Liver (tissue), 9 donors: ENCODE data around the gene MAST2. TPM values are rescaled to one million over a fixed set of nuclear protein-coding genes. Genes with fewer than 3 reads are reported as not detected.

Experiments used
- DNase-seq: peaks from one replicate; pipeline ENCODE4 v3.0.0-alpha.2; 2017; ENCODE audit warnings: low spot score
- H3K27ac ChIP-seq, 2 donors: one replicate each; pipeline ENCODE4 v1.7.0; 2013; ENCODE audit warnings: inconsistent platforms in 2 of 2, low read length in 2 of 2, control low read depth in 1 of 2, low read depth in 1 of 2, mild to moderate bottlenecking in 1 of 2
- H3K27me3 ChIP-seq, 4 donors: one replicate each; pipeline versions ENCODE4 v1.6.1 to v1.7.0; 2013; ENCODE audit warnings: low read length in 3 of 4, inconsistent platforms in 1 of 4, mild to moderate bottlenecking in 1 of 4, moderate library complexity in 1 of 4; ENCODE audit not compliant: control insufficient read depth in 4 of 4, insufficient read depth in 4 of 4
- H3K36me3 ChIP-seq, 4 donors: one replicate each; pipeline versions ENCODE4 v1.6.1 to v1.7.0; 2013; ENCODE audit warnings: low read length in 3 of 4, mild to moderate bottlenecking in 3 of 4, low read depth in 1 of 4, moderate library complexity in 1 of 4; ENCODE audit not compliant: control insufficient read depth in 4 of 4, insufficient read depth in 3 of 4
- H3K4me1 ChIP-seq, 4 donors: one replicate each; pipeline versions ENCODE4 v1.6.1 to v1.7.0; 2013; ENCODE audit warnings: low read length in 3 of 4, mild to moderate bottlenecking in 3 of 4, moderate library complexity in 1 of 4; ENCODE audit not compliant: control insufficient read depth in 4 of 4, insufficient read depth in 4 of 4
- H3K4me3 ChIP-seq, 3 donors: one replicate each; pipeline versions ENCODE4 v1.6.1 to v1.7.0; 2013; ENCODE audit warnings: low read length in 3 of 3, control low read depth in 1 of 3, low read depth in 1 of 3, mild to moderate bottlenecking in 1 of 3
- H3K9ac ChIP-seq, 2 donors: one replicate each; pipeline ENCODE4 v1.7.0; 2013; ENCODE audit warnings: low read length in 2 of 2, mild to moderate bottlenecking in 2 of 2, moderate library complexity in 2 of 2, control low read depth in 1 of 2, low read depth in 1 of 2
- H3K9me3 ChIP-seq, 4 donors: one replicate each; pipeline versions ENCODE4 v1.6.1 to v1.7.0; 2013; ENCODE audit warnings: low read length in 3 of 4; ENCODE audit not compliant: control insufficient read depth in 4 of 4
- EGR1 ChIP-seq, 2 donors: IDR thresholded peaks; 2 replicates each; pipeline ENCODE4 v1.6.1; 2016 to 2018; ENCODE audit warnings: antibody characterized with exemption in 2 of 2, low read depth in 2 of 2
- FOXA1 ChIP-seq: IDR thresholded peaks from 2 replicates; pipeline ENCODE4 v1.6.1; 2016; ENCODE audit warnings: antibody characterized with exemption
- GABPA ChIP-seq, 2 donors: IDR thresholded peaks in 1 of 2; conservative IDR thresholded peaks in 1 of 2; 2 replicates each; pipeline ENCODE4 v1.6.1; 2016; ENCODE audit warnings: antibody characterized with exemption in 2 of 2, mild to moderate bottlenecking in 1 of 2, moderate library complexity in 1 of 2
- HNF4G ChIP-seq: IDR thresholded peaks from 2 replicates; pipeline ENCODE4 v1.6.1; 2016; ENCODE audit warnings: antibody characterized with exemption
- JUND ChIP-seq, 2 donors: IDR thresholded peaks; 2 replicates each; pipeline ENCODE4 v1.6.1; 2016; ENCODE audit warnings: antibody characterized with exemption in 2 of 2
- RAD21 ChIP-seq, 2 donors: IDR thresholded peaks; 2 replicates each; pipeline ENCODE4 v1.6.1; 2016; ENCODE audit warnings: antibody characterized with exemption in 2 of 2, mild to moderate bottlenecking in 2 of 2
- RXRA ChIP-seq, 2 donors: IDR thresholded peaks; 2 replicates each; pipeline ENCODE4 v1.6.1; 2017 to 2018; ENCODE audit warnings: antibody characterized with exemption in 2 of 2, mild to moderate bottlenecking in 1 of 2
- SP1 ChIP-seq: IDR thresholded peaks from 2 replicates; pipeline ENCODE4 v1.6.1; 2018; ENCODE audit warnings: antibody characterized with exemption, mild to moderate bottlenecking
- TAF1 ChIP-seq: conservative IDR thresholded peaks from 2 replicates; pipeline ENCODE4 v1.6.1; 2016; ENCODE audit warnings: antibody characterized with exemption, mild to moderate bottlenecking
- YY1 ChIP-seq: IDR thresholded peaks from 2 replicates; pipeline ENCODE4 v1.6.1; 2016; ENCODE audit warnings: antibody characterized with exemption, mild to moderate bottlenecking
- WGBS: extraction: QIAGEN DNeasy Blood & Tissue Kit; methylation state at CpG from one replicate; pipeline ENCODE4 v1.1.7; 2013; 5-methylcytosine and 5-hydroxymethylcytosine counted together
- polyA plus RNA-seq, 2 donors: library from polyadenylated mRNA; stranded (reverse) in 1 of 2; unstranded in 1 of 2; fragments of 200-250 nt in 1 of 2; fragments of >200 nt in 1 of 2; fragmentation: Nextera tagmentation in 1 of 2; extraction: Ambion mirVana in 1 of 2; gene quantifications; one replicate each; pipeline versions ENCODE4 v1.2.1 to v1.2.3, GENCODE V29; 2013 to 2015
- total RNA-seq, 2 donors: library from RNA; depleted of rRNA; stranded (reverse); fragments of >200 nt; gene quantifications; one replicate each; pipeline ENCODE4 v1.2.3, GENCODE V29; 2014
- TF ChIP-seq, protein P1 (sequence below): IDR thresholded peaks from 2 replicates; pipeline ENCODE4 v1.6.1; 2016; ENCODE audit warnings: antibody characterized with exemption
- TF ChIP-seq, protein P2 (sequence below): IDR thresholded peaks from 2 replicates; pipeline ENCODE4 v1.6.1; 2016; ENCODE audit warnings: antibody characterized with exemption, mild to moderate bottlenecking
- TF ChIP-seq, protein P3 (sequence below): IDR thresholded peaks from 2 replicates; pipeline ENCODE4 v1.6.1; 2016; ENCODE audit warnings: antibody characterized with exemption
- TF ChIP-seq, protein P4 (sequence below): IDR thresholded peaks from 2 replicates; pipeline ENCODE4 v1.6.1; 2016; ENCODE audit warnings: antibody characterized with exemption
- TF ChIP-seq, protein P5 (sequence below): fragments of 150-350 bp; IDR thresholded peaks from 2 replicates; pipeline ENCODE4 v1.5.1; 2017; ENCODE audit warnings: improper control_type of control experiment, low read depth, low read length; ENCODE audit not compliant: missing input control
- donor health status: healthy.
- donor health status: healthy.
- donor health status: healthy.
- donor health status: healthy.
- donor health status: healthy.

MAST2 gene
- total and polyA plus RNA-seq, 4 donors, result 4.8 to 9.6 (median 5.7) TPM

DNA sequence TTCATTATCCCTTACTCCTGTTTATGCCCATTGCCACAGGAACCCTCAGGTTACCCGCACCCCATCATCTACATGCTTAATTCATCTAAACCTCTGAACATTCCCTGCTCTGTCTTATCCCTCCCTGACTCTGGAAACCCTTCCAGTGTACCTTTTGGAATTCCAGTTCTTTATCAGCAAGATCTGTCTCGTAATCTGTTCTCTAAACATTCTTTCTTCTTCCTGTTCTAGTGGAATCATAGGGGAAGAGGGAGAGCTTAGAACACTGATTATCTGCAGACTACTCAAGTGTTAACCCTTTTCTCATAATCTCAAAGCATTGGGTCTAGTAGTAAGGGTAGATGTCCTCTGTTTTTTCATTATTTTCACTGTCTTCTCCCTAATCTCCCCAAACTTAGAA is 169.2 kb downstream of the MAST2 start:
- Histone ChIP-seq H3K27me3 (no peaks in the 10 kb centered on the region), H3K9ac (no peak overlapping the region), H3K4me1 (peaks cover 0 to 2% (median 0%) of the 10 kb centered on the region in 4 donors), H3K9me3 (no peaks in the 10 kb centered on the region), H3K4me3 (no peak overlapping the region), H3K36me3 (peaks cover 0 to 4% (median 2%) of the 10 kb centered on the region in 4 donors), H3K27ac (no peak overlapping the region)
- TF ChIP-seq JUND (IDR thresholded peaks at IDR 0.05), result no peak
- no peak for TF ChIP-seq TAF1
- no peak for TF ChIP-seq YY1
- TF ChIP-seq, protein P1, sequence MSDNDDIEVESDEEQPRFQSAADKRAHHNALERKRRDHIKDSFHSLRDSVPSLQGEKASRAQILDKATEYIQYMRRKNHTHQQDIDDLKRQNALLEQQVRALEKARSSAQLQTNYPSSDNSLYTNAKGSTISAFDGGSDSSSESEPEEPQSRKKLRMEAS, result no peak
- no peak for TF ChIP-seq FOXA1
- TF ChIP-seq, protein P2, sequence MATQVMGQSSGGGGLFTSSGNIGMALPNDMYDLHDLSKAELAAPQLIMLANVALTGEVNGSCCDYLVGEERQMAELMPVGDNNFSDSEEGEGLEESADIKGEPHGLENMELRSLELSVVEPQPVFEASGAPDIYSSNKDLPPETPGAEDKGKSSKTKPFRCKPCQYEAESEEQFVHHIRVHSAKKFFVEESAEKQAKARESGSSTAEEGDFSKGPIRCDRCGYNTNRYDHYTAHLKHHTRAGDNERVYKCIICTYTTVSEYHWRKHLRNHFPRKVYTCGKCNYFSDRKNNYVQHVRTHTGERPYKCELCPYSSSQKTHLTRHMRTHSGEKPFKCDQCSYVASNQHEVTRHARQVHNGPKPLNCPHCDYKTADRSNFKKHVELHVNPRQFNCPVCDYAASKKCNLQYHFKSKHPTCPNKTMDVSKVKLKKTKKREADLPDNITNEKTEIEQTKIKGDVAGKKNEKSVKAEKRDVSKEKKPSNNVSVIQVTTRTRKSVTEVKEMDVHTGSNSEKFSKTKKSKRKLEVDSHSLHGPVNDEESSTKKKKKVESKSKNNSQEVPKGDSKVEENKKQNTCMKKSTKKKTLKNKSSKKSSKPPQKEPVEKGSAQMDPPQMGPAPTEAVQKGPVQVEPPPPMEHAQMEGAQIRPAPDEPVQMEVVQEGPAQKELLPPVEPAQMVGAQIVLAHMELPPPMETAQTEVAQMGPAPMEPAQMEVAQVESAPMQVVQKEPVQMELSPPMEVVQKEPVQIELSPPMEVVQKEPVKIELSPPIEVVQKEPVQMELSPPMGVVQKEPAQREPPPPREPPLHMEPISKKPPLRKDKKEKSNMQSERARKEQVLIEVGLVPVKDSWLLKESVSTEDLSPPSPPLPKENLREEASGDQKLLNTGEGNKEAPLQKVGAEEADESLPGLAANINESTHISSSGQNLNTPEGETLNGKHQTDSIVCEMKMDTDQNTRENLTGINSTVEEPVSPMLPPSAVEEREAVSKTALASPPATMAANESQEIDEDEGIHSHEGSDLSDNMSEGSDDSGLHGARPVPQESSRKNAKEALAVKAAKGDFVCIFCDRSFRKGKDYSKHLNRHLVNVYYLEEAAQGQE, result no peak
- TF ChIP-seq, protein P3, sequence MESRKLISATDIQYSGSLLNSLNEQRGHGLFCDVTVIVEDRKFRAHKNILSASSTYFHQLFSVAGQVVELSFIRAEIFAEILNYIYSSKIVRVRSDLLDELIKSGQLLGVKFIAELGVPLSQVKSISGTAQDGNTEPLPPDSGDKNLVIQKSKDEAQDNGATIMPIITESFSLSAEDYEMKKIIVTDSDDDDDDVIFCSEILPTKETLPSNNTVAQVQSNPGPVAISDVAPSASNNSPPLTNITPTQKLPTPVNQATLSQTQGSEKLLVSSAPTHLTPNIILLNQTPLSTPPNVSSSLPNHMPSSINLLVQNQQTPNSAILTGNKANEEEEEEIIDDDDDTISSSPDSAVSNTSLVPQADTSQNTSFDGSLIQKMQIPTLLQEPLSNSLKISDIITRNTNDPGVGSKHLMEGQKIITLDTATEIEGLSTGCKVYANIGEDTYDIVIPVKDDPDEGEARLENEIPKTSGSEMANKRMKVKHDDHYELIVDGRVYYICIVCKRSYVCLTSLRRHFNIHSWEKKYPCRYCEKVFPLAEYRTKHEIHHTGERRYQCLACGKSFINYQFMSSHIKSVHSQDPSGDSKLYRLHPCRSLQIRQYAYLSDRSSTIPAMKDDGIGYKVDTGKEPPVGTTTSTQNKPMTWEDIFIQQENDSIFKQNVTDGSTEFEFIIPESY, result no peak
- TF ChIP-seq, protein P4, sequence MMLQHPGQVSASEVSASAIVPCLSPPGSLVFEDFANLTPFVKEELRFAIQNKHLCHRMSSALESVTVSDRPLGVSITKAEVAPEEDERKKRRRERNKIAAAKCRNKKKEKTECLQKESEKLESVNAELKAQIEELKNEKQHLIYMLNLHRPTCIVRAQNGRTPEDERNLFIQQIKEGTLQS, result no peak
- WGBS, result 91% methylated on average over 2 of the region's 2 CpGs
- DNase-seq, result no peak

DNA sequence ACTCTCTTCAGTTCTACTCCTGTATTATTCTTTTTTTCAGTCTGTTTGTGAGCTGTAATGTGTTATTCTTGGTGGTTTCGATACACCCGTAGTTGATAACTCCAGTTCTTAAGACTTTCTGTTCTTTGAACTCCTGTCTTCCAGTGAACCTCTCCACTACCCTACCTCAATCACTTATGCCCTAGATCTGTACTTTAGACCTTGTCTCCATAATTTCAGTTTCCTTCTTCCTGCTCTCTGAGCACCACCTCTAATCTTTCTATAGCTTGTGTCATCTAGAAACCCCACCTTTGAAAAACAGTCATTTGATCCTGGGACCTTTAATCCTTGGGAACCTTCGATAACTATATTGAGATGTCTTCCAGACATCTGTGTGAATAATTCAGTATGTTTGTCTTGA is 169.7 kb downstream of the MAST2 start:
- no peak overlapping the region for H3K27ac ChIP-seq
- H3K9me3 ChIP-seq, result no peaks in the 10 kb centered on the region
- peaks cover 0 to 2% (median 0%) of the 10 kb centered on the region in 4 donors for H3K4me1 ChIP-seq
- no peak for DNase-seq
- WGBS, result 87% methylated on average over 3 of the region's 3 CpGs
- TF ChIP-seq SP1 (no peak), RAD21 (IDR thresholded peaks at IDR 0.05) (no peak), EGR1 (IDR thresholded peaks at IDR 0.05; ENCODE audit: low read depth in 2 of 2) (no peak), GABPA (IDR thresholded peaks at IDR 0.05 in 1 of 2, conservative IDR thresholded peaks at IDR 0.05 in 1 of 2) (no peak), HNF4G (no peak), RXRA (IDR thresholded peaks at IDR 0.05) (no peak), TAF1 (no peak)
- TF ChIP-seq, protein P2, result no peak
- TF ChIP-seq, protein P5, sequence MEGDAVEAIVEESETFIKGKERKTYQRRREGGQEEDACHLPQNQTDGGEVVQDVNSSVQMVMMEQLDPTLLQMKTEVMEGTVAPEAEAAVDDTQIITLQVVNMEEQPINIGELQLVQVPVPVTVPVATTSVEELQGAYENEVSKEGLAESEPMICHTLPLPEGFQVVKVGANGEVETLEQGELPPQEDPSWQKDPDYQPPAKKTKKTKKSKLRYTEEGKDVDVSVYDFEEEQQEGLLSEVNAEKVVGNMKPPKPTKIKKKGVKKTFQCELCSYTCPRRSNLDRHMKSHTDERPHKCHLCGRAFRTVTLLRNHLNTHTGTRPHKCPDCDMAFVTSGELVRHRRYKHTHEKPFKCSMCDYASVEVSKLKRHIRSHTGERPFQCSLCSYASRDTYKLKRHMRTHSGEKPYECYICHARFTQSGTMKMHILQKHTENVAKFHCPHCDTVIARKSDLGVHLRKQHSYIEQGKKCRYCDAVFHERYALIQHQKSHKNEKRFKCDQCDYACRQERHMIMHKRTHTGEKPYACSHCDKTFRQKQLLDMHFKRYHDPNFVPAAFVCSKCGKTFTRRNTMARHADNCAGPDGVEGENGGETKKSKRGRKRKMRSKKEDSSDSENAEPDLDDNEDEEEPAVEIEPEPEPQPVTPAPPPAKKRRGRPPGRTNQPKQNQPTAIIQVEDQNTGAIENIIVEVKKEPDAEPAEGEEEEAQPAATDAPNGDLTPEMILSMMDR, result no peak
- TF ChIP-seq, protein P3, result no peak
- H3K9ac ChIP-seq, result no peak overlapping the region
- no peaks in the 10 kb centered on the region for H3K27me3 ChIP-seq
- no peak overlapping the region for H3K4me3 ChIP-seq
- peaks cover 0 to 4% (median 2%) of the 10 kb centered on the region in 4 donors for H3K36me3 ChIP-seq
